PC-3 (cell line): ENCODE results near the gene B4GALT1.

ENCODE experiments used
- CTCF ChIP-seq: fragments of 300-600 bp; sonication (generic); conservative IDR thresholded peaks from 2 replicates; pipeline ENCODE4 v1.5.1; 2017; ENCODE audit warnings: antibody characterized with exemption, low read depth, mild to moderate bottlenecking, low read length
- EZH2 ChIP-seq: fragments of 300-600 bp; sonication (generic); IDR thresholded peaks from one replicate; pipeline ENCODE4 v1.6.1; 2017; ENCODE audit warnings: antibody characterized with exemption, mild to moderate bottlenecking, low read length; ENCODE audit not compliant: unreplicated experiment

- TF ChIP-seq CTCF (no peak), EZH2 (no peak)
Observed at GRCh38 chr9:33138768-33139167, 28.4 kb downstream of the B4GALT1 start.
